Measurements from ENCODE around the gene PHLDB1. TPM values are rescaled to one million over a fixed set of nuclear protein-coding genes. Genes with fewer than 3 reads are reported as not detected.
"Not testable (repeated sequence)": the region's sequence is repeated elsewhere in the genome, so short reads cannot be mapped to it uniquely, and the experiment has no call there.

The PHLDB1 gene
- total RNA-seq, 1 experiment from 2014 or later, result 76.7 TPM

DNA sequence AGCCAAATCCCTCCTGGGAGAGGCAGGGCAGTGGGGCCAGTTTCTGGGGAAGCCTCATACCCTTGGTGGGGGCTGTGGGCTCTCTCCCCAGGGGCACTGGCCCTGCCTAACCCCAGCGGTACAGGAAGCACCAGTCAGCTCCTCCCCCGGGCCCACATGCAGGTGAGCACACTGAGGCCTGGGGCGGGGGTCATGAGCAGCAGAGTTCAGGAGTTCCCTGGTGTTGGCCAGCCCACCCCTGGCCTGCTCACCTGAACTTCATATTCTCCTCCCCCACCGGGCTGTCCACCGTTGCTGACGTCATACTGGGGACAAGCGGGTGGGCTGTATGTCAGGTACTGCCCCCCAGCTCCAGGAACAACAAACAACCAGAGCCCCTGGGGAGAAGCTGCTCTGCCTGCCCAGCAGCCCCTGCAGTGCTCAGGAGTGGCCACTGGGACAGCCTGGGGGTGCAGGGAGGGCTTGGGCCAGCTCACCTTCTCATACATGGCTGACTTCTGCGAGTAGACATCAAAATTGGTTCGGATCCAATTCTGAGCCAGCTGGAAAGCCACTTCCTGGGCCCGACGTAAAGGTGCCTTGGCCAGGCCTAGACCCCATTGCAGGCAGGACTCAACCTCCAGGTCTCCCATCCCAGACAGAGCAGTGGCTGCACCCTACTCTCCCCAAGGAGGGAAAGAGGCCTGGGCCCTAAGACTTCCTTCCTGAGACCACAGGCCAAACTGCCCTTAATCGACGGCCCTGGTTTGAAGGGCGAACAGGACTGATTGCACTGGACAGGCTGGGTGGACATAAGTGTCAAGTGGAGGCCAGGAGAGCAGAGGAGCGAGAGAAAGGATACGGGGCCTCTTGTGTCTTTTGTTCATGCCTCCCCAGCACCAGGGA, 51.3 kb downstream of the PHLDB1 start:
- peak; percentile 51 for DNase-seq (ENCODE audit: low read depth)

DNA sequence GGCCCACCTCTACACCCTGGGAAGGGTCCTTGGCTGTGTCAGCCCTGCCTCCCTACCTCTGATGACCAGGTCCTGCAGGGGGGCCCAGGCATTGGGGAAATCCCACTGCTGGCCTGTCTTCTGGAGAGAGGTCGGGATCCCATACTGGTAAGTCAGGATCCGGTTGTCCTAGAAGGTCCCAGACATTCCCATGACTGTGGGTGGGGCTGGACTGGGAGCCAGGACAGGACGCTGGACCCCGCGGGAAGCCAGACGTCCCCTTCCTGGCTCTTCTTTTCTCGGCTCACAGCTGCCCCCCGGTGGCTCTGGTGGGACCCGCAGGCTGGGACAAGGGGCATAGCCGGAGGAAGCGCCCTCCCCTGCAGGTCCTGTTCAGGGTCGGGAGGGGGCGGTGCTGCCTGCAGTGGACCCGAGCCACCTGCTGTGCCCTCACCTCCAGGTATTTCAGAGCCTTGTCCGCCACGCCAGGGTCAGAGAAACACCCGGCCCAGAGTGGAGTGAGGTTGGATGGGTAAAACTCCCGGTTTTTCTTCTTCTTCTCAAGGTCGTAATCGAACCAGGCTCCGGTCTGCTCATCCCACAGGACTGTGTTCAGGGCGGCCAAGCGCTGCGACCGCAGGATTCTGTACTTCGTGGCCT, 52.0 kb downstream of the PHLDB1 start:
- DNase-seq (ENCODE audit: low read depth), result peak; percentile 81

DNA sequence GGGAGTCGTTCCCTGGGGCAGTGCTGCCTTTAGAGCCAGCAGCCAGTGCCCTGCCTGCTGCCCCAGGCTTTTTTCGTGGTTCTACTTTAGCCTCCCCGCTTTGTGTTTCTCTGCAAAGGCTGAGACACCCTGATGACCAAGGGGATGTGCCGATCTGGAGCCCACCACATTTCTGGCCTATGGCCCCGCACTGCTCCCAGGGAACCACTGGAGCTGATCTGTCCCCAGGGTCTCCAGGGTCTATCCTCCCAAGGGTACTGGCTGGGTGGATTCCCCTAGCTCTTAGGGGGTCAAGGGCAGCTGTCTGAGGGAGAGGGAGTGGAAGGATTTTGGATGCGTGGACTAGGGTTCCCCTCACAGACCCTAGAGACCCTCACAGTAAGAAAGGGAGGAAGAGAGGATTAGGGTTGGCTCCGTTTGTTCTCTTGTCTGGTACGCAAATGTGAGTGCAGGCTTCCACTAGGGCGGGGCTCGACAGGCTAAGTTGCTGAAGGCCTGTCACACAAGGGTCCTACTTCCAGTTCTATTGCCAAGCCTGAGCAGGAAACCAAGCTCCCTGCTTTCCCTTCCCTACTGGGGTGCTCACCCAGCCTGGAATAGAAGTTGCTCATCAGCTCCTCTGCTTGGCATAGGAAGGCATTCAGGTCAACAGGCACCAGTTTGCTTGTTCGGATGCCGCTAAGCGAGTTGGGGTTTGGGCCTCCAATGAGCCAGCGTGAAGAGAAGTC, 52.7 kb downstream of the PHLDB1 start:
- no peak for DNase-seq (ENCODE audit: low read depth)

DNA sequence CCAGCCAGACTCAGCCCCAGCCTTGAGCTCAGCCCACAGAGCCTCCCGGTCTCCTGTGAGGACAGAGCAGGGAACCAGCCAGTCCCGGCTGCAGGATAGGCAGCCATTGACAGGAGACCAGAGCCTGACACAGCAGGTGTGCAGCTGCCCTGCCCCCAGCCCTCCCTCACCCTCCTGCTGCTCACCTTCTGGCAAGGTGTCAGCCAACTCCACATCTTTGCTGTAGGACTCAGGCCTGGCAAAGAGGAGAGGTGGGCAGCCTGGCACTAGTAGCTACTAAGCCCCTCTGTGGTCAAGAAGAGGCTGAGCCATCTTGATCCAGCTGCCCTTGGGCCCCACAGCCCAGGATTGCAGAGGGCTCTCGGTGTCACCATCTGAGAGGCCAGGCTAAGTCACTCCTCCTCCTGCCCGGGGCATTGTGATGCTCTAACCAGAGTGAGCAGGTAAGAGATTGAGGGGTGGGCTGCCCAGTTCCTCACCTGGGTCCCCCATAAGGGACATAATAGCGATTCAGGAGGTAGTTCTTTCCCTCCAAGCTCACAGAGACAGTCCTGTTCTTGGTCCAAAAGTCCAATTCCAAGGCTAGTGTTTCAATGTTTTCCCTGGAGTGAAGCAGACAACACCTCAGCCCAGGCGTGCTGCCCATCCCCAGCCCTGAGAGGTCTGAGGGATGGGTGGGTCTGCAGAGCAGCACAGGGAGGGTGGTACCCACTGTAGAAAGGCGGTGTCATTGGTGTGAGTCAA, 53.4 kb downstream of the PHLDB1 start:
- DNase-seq (ENCODE audit: low read depth), result no peak

DNA sequence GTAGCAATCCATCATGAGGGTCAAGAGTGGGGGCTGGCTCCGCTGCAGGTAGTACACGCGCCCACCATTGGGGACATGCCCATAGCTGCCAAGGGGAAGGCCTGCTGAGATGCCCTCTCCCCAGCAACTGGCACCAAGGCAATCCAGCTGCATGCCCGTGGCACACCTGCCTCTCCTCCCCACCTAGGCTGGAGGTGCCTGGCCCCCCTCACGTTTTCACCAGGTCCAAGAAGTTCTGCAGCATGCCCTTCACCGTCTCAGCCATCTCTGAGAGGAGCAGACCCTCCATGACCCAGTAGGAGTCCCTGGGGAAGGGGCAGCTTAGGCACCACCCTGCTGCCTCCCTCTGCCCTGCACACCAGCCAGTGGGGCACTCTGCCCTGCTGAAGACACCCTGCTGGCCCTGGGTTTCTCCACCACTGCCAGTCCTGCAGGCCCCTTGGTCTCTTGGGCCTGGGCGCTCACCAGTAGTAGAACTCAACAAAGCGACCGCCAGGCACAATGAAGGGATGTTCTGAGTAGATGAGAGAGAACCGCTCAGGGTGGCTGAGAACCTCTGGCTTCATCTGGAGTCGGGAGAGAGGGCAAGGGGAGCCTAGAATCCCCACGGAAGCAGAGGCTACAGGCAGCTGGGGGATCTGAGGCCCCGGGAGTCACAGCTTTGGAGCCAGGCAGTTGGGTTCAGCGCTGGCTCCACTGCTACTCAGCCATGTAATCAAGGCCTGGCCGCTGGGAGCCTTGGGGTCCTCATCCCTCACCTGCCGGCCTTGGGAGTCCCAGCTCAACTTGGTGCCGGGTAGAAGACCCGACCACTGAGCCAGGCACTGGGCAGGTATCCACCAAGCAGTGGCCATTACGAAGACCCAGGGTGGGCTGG, 54.2 kb downstream of the PHLDB1 start:
- DNase-seq (ENCODE audit: low read depth), result no peak

DNA sequence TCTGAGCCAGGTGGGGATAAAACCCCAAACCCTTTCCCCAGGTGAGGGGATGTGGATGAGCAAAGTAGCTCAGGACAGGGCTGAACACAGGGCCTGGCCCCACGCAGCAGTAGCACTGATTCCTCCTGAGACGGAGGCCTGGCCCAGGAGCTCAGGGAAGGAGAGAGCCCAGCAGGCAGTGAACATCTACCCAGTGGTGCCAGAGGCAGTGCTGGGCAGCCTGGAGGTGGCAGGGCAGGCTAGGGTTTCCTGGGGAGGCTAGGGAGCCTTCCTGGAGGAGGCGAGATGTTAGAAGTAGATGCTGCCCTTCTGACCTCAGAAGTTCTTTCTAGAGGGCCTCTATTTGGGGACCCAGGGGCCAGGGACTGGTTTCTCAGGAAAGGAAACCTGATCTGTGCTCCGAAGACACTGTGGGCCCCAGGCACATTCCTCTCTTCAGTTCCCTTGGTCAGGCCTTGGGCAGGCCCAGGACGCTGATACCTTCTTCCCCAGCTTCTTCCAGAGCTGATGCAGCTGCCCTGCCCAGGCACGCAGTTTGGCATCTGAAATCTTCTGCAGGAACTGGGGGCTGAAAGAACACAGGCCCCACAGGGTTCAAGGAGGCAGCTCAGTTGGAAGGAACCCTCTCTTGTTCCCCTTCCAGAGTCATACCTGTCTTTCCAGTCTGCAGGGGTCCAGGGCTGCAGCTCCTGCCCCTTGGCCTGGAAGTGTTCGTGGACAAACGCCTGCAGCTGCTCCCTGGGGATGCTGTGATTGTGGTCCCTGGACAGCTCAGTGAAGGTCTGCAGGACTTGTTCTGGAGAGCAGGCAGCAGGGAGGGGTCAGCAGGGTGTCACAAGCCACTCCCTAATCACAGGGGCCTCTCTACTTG, 55.2 kb downstream of the PHLDB1 start:
- no peak for DNase-seq (ENCODE audit: low read depth)

DNA sequence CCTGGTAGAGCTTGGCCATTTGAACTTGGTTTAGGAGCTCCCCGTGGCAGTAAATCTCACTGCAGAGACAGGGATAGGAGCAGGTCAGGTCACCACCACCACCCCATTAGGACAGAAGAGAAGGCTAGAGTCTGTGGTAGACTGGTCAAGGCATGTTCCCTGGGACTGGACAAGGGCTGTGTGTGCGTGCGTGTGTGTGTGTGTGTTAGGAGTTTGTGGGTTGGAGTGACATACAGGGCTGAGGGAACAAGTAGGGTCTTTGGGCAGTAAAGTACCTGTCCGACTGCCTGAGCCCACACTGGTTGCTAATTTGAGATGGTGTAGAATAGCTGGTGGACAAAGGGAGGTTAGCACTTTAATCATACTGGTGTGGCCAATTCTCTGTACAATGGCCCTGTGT, 56.0 kb downstream of the PHLDB1 start:
- DNase-seq (ENCODE audit: low read depth), result no peak

DNA sequence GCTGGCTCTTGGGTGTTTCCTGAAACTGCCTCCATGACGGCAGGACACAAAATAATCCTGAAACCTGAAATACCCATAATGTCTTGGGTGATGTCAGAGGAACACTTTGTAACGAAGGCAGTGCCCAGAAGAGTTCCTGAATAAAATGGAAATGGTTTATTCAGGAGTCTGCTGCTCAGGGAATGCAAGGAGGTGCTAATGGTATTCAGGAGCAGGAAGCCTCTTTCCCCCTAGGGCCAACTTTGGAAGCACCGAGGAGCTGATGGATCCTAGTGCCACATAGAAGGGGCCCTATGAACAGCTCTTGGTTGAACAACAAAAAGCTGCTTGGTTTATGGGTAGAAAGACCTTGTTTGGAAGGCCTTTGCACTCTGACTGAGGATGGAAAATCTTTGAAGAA, 56.5 kb downstream of the PHLDB1 start:
- no peak for DNase-seq (ENCODE audit: low read depth)

DNA sequence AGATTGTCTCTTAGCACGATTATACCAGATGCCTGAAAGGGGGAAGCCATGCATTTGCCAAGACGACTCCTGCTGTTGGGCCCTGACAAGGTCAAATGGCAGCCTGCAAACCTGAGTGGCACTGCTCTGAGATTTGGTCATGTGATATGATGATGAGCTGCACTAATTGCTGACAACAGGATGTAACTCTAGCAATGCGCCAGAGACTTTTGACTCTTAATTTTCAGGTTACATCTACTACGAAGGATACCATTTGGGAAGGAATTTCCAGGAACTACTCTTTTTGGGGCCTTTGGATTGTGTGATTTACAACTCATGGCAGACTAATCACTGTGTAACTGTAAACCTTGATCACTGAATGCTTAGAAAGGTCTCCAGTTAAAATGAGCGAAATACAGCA, 59.0 kb downstream of the PHLDB1 start:
- DNase-seq (ENCODE audit: low read depth), result no peak

DNA sequence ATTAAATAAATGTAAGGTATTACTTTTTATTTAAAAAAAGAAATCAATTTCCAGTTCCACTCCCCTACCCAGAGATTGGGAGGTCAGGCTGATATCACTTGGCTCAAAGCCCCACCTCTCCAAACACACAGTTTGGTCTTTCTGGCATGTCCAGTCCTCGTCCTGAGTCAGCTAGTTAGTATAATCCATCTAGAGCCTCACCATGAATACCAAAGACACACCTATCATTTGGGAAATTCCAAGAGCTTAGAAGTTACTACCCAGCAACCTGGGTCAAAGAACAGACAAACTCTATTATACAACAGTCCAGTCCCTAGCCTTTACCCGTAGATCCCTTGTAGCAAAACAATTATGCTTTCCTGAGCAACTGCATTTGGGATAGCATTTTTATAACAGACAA, 62.6 kb downstream of the PHLDB1 start:
- DNase-seq (ENCODE audit: low read depth), result no peak

DNA sequence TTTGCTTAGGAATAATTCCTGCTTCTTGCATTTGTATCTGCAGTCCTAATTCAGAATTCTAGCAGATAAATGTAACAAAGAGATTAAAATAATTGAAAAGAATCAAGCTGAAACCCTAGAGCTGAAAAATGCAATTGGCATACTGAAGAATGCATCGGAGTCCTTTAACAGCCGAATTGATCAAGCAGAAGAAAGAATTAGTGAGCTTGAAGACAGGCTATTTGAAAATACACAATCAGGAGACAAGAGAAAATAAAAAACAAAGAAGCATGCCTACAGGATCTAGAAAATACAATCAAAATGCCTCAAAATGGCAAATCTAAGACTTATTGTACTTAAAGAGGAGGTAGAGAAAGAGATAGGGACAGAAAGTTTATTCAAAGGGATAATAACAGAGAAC, 63.8 kb downstream of the PHLDB1 start:
- no peak for DNase-seq (ENCODE audit: low read depth)

DNA sequence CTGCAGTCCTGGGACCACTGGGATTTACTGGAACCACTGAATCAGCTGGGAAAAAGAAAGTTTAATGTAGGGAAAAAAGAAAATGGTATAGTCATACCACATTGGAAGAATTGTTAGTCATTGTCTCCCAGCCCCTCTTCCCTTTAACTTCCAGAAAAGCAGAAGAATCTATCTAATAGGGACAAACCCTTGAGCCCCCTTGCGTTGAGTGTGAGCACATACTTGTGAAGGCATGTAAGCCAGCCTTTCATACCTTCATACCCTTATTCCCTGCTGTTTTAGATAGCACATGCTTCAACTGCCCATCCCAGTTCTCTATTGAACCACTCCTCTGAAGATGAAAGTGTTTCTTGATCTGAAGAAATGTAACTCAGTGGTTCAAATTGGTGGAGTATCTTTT, 65.4 kb downstream of the PHLDB1 start:
- peak; percentile 28 for DNase-seq (ENCODE audit: low read depth)

DNA sequence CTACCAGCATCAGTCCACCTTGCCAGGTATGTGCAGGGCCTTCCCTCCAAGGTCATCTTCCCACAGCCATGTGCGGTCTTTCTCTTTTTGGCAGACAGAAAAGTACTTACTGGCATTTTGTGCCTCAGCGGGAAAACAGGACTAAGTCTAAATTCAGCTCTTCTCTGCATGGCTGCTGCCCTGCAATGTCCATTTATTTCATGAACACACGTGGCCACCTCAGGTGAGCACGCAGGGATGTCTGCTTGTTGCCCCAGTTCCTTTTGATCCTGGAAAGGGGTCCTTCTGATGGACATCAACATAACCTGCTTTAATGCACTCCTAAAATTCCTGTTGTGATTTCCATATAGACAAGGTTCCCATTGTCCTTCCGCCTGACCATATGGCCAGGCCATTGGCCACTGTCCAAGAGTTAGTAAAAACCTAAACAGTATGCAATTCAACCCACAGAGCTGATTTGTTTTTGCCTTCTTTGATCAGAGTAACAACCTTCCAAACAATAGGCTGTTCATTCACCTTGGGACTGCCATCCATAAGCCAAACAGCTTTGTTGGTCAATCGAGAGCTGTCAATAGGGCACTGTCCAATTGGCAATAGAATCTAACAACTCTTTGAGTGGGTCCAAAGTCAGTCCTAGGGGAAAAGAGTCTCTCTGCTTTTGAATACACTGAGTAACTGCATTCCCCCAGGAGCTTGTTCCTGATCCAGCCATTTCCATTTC, 66.1 kb downstream of the PHLDB1 start:
- no peak for DNase-seq (ENCODE audit: low read depth)

DNA sequence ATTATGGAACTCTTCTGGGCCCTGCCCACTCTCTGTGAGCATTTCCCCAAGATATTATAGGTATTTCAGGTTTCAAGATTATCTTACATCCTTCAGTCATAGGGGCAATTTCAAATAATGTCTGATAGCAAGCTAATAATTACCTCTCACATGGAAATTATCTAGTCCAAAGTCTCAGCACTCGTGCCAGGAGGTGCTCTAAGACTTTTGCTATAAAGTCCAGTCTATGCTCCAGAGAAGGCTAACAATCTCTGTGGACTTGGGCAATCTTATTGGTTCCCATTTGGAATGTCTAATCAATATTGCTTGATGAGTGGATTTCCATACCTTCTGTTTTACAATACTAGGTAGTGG, 66.6 kb downstream of the PHLDB1 start:
- no peak for DNase-seq (ENCODE audit: low read depth)

DNA sequence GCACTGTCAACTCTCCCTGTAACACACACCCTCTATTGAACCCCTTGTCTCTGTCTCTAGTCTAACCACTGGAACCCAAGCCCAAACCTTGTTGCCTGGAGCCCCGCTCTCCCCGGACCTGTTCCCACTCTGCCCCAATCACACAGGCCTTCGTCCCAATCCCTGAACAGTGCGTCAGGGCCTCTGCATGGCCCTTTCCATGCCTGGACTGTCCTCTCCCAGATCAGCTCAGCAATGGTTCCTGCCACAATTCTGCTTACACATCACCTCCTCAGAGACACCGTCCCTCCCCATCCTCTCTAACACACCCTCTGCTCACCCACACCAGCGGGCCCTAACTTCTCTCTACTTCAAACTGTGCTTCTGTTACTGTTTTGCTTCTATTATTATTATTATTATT, 70.6 kb downstream of the PHLDB1 start:
- no peak for DNase-seq (ENCODE audit: low read depth)

DNA sequence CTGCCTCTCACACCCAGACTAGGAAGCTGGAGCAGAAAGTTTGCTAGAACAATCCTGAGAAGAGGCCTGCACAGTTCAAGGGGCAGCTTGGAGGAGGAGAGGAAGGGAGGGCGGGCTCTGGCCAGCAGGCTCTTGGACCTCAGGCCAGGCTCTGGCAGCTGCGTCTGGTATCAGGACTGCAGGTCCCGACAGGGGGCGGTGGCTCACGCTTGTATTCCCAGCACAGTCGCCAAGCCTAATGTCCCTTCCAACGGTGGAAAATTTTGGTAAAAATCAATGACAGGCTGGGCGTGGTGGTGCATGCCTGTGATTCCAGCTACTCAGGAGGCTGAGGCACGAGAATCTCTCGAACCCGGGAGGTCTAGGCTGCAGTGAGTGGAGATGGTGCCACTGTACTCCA, 71.5 kb downstream of the PHLDB1 start:
- DNase-seq (ENCODE audit: low read depth), result not testable (repeated sequence)

DNA sequence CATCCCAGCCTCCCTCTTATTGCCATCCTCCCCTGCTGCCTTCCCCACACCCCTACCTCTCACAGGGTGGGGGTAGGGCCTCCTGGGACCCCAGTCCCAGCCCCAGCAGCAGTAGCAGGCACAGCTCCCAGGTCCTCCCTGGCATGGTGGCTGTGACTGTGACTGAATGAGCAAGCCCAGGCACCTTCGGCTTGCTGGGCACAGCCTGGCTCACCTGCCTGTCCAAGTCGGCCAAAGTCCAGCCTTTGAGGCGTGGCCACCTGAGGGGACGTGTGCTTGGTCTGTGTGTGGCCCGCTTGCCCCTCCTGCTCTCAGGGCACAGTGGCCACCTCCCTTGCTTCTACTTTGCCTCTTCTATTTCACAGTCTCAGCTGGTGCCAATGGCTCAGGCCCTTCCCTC, 72.1 kb downstream of the PHLDB1 start, which contains the start of gene TREH:
Gene TREH (minus strand): TSS at position 168 of the 400 bp plus-strand sequence. CDS start 23 bp downstream, at position 145.
- no peak for DNase-seq (ENCODE audit: low read depth)

DNA sequence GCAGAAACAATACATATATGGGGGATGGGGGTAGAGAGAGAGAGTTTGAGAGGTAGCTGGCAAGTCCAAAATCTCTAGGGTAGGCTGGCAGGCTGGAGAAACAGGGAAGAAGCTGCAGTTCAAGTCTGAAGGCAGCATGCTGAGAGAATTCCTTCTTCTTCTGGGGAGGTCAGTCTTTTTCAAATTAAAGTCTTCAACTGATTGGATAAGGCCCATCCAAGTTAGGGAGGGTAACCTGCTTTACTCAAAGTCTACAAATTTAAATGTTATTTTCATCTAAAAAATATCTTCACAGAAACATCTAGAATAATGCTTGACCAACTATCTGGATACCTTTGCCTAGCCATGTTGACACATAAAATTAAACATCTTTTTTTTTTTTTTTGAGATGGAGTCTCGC, 75.0 kb downstream of the PHLDB1 start:
- DNase-seq (ENCODE audit: low read depth), result no peak

DNA sequence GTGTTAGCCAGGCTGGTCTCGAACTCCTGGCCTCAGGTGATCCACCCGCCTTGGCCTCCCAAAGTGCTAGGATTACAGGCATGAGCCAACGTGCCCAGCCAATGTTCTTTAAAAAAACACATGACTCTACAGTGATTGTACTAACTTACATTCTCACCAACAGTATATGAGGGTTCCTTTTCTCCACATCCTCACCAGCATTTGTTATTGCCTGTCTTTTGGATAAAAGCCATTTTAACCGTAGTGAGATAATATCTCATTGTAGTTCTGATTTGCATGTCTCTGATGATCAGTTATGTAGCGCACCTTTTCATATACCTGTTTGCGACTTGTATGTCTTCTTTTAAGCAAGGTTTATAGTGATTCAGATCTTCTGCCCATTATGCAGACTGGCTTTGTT, 75.5 kb downstream of the PHLDB1 start:
- DNase-seq (ENCODE audit: low read depth), result not testable (repeated sequence)
